Stimulated activated CD4-positive, alpha-beta T cell treated with anti-CD3 and anti-CD28 coated beads, TNF-alpha, amount 100 ng/mL, for 1 hour (primary cell): ENCODE results near the gene GLRX5.
"Not testable (repeated sequence)": the region's sequence is repeated elsewhere in the genome, so short reads cannot be mapped to it uniquely, and the experiment has no call there.

Experiments used
- DNase-seq, 3 donors: peaks; one replicate each; pipeline ENCODE4 v3.0.0-alpha.2; 2020; ENCODE audit warnings: low read depth in 3 of 3, low spot score in 1 of 3

GLRX5 gene

DNA sequence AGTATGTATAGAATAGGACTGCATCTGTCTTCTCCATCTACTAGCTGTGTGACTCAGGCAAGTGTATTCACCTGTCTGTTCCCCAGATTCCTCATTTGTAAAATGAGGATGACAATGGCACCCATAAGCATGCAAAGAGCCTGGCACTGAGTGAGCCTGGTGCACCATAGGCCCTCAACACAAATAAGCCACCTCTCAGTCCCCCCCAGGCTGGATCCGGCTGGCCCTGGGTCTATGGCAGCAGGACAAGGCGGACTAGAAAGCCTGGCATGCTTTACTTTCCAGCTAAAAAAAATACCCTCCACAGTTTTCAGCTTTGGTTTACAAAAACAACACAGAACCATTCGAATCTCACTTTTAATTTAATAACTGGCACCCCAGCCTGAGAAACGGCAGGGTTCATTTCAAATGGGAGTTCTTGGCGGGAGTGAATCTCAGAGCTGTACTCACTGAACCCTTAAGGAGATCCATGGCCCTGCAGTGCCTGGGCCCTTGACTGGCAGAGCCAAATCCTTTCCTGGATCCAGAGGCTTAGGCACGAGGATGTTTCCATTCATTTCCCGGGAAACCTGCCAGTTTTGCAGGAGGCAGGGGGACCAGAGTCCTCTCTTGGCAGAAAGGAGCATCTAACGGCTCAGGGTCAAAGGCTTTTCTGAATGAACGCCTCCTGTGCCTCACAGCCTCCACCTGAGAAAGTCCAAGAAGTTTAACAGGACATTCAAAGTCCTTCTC, 36.1 kb upstream of the GLRX5 start:
- DNase-seq = no peak

GRCh38 chr14:95499354-95499750, 35.5 kb upstream of the GLRX5 start:
- DNase-seq = no peak

GRCh38 chr14:95500201-95500681, 34.6 kb upstream of the GLRX5 start:
- no peak for DNase-seq

DNA sequence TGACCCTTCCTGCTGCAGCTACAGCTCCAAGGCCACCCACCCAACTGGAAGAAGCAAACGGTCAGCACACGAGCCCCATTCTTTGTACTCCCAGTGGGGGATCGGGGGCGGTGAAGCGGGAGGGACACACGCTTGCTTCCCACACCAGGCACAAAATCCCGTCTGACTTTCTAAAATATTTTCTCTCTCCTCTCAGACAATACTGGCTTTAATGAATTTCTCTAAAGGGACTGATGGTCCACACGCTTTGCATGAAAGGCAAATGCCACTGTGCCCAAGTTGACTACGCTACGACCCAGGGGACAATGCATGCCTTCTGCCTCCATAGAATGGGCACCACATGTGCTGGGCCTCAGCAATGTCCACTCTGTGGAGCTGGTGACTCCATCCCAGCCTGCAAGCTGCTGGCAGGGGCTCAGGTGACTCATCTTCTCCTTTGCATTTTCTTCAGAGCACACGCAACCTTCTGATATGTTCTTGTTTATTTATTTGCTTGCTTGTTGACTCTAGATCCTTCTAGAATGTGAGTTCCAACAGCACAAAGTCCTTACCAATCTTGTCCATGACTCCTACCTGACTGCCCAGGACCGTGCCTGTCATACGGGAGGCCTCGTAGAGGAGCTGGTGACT, 34.0 kb upstream of the GLRX5 start:
- DNase-seq = no peak

DNA sequence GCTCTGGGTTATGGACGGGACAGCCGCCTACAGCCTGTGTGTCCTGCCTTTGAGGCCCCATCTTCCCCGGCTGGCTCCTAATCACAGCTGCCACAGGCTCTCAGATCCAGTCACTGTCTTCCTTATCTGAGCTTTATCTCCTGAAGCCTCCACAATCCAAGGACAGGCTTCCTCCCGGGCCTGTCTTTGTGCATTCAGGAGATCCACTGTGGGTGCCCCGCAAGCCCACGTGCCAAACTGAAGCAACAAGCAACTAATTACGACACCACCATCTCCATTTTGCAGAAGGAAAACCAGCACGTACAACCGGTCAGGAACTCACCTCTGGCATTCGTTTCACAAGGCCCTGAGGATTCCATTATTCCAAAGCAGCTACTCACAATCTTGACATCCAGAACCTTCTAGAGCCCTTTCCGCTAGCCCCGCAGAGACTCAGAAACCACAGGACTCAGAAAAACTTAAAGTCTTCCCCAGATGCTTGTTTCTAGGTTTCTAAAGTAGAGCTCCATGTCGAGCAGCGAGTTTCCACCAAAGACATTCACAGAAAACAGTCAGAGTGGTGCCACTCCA, 32.4 kb upstream of the GLRX5 start:
- no peak for DNase-seq

DNA sequence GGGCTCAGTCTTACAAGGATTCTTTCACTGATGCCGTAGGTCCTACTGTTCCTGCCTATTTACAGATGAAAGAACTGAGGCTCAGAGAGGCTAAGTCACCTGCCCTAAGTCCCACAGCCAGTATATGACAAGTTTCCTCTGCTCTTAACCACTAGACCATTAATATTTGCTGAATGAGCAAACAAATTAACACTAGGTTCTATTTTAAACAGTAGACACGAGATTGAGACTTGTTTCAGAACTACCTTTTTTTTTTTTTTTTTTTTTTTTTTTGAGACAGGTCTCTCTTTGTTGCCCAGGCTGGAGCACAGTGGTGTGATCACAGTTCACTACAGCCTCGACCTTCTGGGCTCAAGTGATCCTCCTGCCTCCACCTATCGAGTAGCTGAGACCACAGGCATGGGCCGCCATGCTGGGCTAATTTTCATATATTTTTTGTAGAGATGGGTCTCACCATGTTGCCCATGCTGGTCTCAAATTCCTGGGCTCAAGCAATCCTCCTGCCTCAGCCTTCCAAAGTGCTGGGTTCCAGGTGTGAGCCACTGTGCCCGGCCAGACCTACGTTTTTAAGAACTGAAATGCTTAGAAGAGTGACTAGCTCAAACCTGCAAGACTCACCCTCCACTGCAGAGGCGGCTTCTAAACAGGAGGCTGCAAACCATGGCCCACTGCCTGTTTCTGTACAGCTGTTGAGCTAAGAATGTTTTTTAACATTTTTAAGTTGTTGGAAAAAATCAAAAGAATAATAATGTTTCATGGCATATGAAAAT, 31.3 kb upstream of the GLRX5 start:
- DNase-seq = no peak

- no peak for DNase-seq
These were observed 30.5 kb upstream of the GLRX5 start for GRCh38 chr14:95504135-95505029.

GRCh38 chr14:95505030-95505589, 29.7 kb upstream of the GLRX5 start:
- DNase-seq = no peak

DNA sequence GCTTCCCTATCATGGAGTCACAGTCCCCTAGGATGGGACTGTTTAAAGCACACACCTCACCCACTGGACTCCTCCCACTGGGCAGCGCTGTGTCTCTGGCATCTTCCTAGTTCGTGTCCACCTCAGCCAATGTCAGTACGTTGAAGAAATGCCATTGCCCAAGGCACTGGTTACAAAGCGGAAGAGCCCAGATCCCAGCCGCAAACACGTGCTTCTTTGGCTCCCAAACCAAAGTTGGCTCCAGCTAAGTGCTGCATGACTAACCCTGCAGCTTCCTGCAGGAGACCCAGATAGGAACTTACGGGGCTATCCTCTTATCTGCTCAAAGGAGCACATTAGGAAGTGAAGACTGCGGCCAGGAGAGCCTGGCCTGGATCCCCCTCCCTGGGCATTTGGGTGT, 27.7 kb upstream of the GLRX5 start:
- DNase-seq = no peak

DNA sequence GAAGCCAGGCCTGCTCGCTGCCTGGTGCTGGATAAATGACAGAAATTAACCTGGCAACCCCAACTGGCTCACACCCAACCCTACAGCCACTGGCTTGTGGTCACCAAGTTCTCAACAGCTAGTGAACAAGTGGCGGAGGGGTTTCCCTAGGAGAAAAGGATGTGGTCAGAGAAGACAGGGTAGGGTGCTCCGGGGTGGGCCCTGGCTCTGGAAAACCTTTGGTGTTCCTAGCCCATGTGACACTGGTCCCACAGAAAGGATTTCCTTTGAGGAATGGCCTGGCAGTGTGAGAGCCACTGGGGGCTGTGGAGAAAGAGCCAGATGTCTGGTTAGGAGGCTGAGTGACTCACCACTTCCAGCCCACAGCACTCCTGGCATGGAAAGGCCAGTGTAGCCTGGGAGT, 27.1 kb upstream of the GLRX5 start:
- DNase-seq = no peak

- DNase-seq = no peak
These were observed 26.5 kb upstream of the GLRX5 start for GRCh38 chr14:95508377-95508776.

- DNase-seq = no peak
These were observed 25.4 kb upstream of the GLRX5 start for GRCh38 chr14:95509495-95509894.

DNA sequence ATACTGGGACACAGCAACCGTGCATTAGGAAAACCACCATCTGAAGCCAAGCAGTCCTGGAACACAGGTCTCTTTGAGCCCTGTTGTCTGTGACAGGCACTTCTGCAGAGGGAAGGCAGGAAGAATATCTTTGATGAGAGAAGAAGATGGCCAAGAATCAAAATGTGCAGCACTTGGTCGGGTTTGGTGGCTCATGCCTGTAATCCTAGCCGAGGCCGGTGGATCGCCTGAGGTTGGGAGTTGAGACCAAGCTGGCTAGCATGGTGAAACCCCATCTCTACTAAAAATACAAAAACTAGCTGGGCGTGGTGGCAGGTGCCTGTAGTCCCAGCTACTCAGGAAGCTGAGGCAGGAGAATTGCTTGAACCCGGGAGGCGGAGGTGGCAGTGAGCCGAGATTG, 24.5 kb upstream of the GLRX5 start:
- not testable (repeated sequence) for DNase-seq

DNA sequence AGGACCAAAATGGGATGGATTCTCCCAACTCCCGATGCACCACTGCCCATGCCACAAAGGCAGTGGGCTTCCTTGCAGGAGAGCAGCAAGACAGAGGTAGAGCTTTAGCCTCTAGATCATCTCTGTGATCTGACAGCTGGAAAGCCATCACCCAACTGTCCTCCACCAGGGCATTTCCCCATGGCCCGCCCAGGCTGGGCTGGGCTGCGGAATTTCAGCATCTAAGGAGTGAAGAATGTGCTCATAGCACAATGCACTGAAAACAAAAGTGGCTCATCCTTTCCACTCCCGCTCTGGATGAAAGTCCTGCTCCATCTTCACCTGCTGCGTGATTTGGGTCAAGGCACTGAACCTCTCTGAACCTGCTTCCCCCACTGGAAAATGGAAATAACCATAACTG, 24.0 kb upstream of the GLRX5 start:
- DNase-seq = no peak

DNA sequence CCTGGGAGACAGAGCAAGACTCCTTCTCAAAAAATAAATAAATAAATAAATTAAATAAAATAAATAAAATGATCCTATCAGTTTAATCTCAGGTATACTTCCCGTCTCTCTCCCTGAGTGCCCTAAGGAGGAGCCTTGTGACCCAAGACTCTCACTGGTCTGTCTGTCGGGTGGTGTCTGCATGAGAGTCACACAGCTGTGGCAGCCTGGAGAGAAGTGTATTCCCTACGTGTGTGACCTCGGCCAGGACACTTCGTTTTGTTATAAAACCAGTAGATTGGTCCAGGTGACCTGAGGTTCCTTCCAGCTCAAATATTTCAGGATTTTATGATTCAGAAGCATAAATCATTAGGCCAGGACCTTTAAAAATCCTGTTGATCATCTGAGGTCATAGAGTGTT, 23.2 kb upstream of the GLRX5 start:
- no peak for DNase-seq

- no peak for DNase-seq
These were observed 21.6 kb upstream of the GLRX5 start for GRCh38 chr14:95513291-95513690.

GRCh38 chr14:95514131-95515079, 20.4 kb upstream of the GLRX5 start:
- no peak for DNase-seq

DNA sequence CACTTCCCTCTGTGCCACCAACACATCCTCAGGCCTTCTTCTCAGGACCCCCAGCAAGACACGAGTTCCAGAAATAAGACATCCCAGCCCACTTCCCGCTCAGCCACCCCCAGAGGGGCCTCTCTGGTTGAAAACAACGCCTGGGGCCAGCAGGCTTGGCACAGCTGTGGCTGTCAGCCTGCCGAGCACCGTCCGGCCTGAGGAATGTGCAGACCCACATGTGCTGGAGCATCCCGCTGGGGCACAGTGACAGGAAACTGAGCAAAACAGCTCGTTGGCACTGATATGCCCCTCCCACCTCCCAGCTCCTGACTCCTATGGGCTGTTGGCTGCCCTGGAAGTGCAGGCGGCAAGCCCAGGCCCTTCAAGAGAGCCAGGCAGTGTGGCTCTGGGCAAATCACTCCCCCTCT, 19.8 kb upstream of the GLRX5 start:
- no peak for DNase-seq
